Endothelial cell of umbilical vein (primary cell): Measurements from ENCODE around the gene PYGO2. TPM values are rescaled to one million over a fixed set of nuclear protein-coding genes. Genes with fewer than 3 reads are reported as not detected.

ENCODE experiments used
- BruUV-seq: library from RNA; stranded (reverse); fragments of 400-500 nt; replicated peaks from 2 replicates; lab custom pipeline; 2021; lab: Mats Ljungman, UMichigan
- CTCF ChIA-PET: fragments of 300-600, 350-600 bp; sonication (Branson Sonifier 250); formaldehyde crosslinking; loops from one replicate; lab custom pipeline; 2021; ENCODE audit warnings: antibody characterized with exemption, inconsistent platforms; lab: Charles Lee
- POLR2A ChIA-PET: fragments of 300-600, 350-600 bp; sonication (Branson Sonifier 250); formaldehyde crosslinking; loops from one replicate; lab custom pipeline; 2021; ENCODE audit warnings: antibody characterized with exemption, inconsistent platforms; lab: Charles Lee
- DNase-seq: peaks from one replicate; pipeline ENCODE4 v3.0.0-alpha.2; 2011; ENCODE audit warnings: low read depth, low spot score
- FAIRE-seq: peaks from 2 replicates; lab custom pipeline; 2011; peaks lifted over from hg19 to GRCh38; lab: Jason Lieb, UNC
- H2AFZ ChIP-seq: 2 replicates; pipeline ENCODE4 v1.6.0; 2012; ENCODE audit warnings: low read depth, low read length, control low read depth, inconsistent platforms
- H3K27ac ChIP-seq: 2 replicates; pipeline ENCODE4 v1.5.1; 2011; ENCODE audit warnings: low read depth, mild to moderate bottlenecking, control low read depth, low read length, moderate library complexity; ENCODE audit not compliant: insufficient read depth
- H3K27me3 ChIP-seq, 2 experiments: 2 replicates each; pipeline versions ENCODE4 v1.6.0 to v1.6.1; 2011; ENCODE audit warnings: low read length in 2 of 2, mixed read lengths in 1 of 2; ENCODE audit not compliant: control insufficient read depth in 2 of 2, insufficient read depth in 2 of 2
- H3K36me3 ChIP-seq, 2 experiments: 2 replicates in 1 of 2; 3 replicates in 1 of 2; pipeline ENCODE4 v1.5.1; 2011; ENCODE audit warnings: low read length in 2 of 2, mild to moderate bottlenecking in 1 of 2, moderate library complexity in 1 of 2; ENCODE audit not compliant: control insufficient read depth in 2 of 2, insufficient read depth in 2 of 2; ENCODE audit errors: extremely low read depth in 1 of 2
- H3K4me1 ChIP-seq: 3 replicates; pipeline ENCODE4 v1.5.1; 2011; ENCODE audit warnings: mild to moderate bottlenecking, low read length; ENCODE audit not compliant: control insufficient read depth, insufficient read depth; ENCODE audit errors: extremely low read depth
- H3K4me2 ChIP-seq: 2 replicates; pipeline ENCODE4 v1.6.1; 2011; ENCODE audit warnings: low read length, control low read depth, mixed read lengths; ENCODE audit not compliant: insufficient read depth
- H3K4me3 ChIP-seq, 3 experiments: fragments of 200-600 bp in 1 of 3; sonication (generic), shearing (Covaris generic) in 1 of 3; replicated peaks in 1 of 3; 2 replicates each; pipeline ENCODE4 v1.5.1; 2011 to 2016; ENCODE audit warnings: control low read depth in 3 of 3, low read length in 3 of 3, mild to moderate bottlenecking in 2 of 3, inconsistent platforms in 1 of 3, low read depth in 1 of 3, moderate library complexity in 1 of 3; ENCODE audit not compliant: insufficient read depth in 1 of 3
- H3K79me2 ChIP-seq: 2 replicates; pipeline ENCODE4 v1.6.0; 2012; ENCODE audit warnings: low read length, inconsistent platforms; ENCODE audit not compliant: control insufficient read depth, insufficient read depth
- H3K9ac ChIP-seq: replicated peaks from 2 replicates; pipeline ENCODE3; 2011; ENCODE audit warnings: low read length, control low read depth; ENCODE audit not compliant: insufficient read depth; ENCODE audit errors: extremely low read depth
- H3K9me1 ChIP-seq: replicated peaks from 3 replicates; pipeline ENCODE4 v1.6.0; 2011; ENCODE audit warnings: mild to moderate bottlenecking, low read length; ENCODE audit not compliant: control insufficient read depth, insufficient read depth; ENCODE audit errors: extremely low read depth
- H3K9me3 ChIP-seq: replicated peaks from 2 replicates; pipeline ENCODE4 v1.5.1; 2012; ENCODE audit warnings: low read length, inconsistent platforms; ENCODE audit not compliant: control insufficient read depth, insufficient read depth
- H4K20me1 ChIP-seq: replicated peaks from 2 replicates; pipeline ENCODE3; 2011; ENCODE audit warnings: mild to moderate bottlenecking, low read length; ENCODE audit not compliant: control insufficient read depth, insufficient read depth; ENCODE audit errors: extremely low read depth
- JUN ChIP-seq: IDR thresholded peaks from 2 replicates; pipeline ENCODE4 v1.6.1; 2011; ENCODE audit warnings: borderline replicate concordance, low read depth; ENCODE audit not compliant: insufficient read length, insufficient read depth
- dilution Hi-C: fragments of 300-500 bp; cut with MboI; formaldehyde crosslinking; loops from one replicate; pipeline ENCODE4 v1.15.0; 2019; ENCODE audit warnings: low sequenced_read_pairs; ENCODE audit not compliant: extremely low pct_ligation_motif_present
- intact Hi-C: fragments of 100-400 bp; cut with micrococcal nuclease; formaldehyde crosslinking; loops from one replicate; pipeline ENCODE4 v1.10.0; 2022
- polyA plus RNA-seq, 4 experiments: library from polyadenylated mRNA; depleted of rRNA in 3 of 4; stranded (reverse) in 3 of 4; unstranded in 1 of 4; fragments of >200 nt; gene quantifications; 2 replicates each; pipeline versions ENCODE4 v1.2.1 to v1.2.3, GENCODE V29; 2011 to 2012; ENCODE audit warnings: missing spikeins in 1 of 4
- total RNA-seq: library from RNA; stranded (reverse); gene quantifications from 2 replicates; pipeline ENCODE4 v1.2.3, GENCODE V29; 2021
- TF ChIP-seq, protein P1 (sequence below), 2 donors: IDR thresholded peaks; 1 replicate in 1 of 2; 2 replicates in 1 of 2; pipeline ENCODE4 v1.5.1; 2011; ENCODE audit warnings: low read length in 2 of 2, mild to moderate bottlenecking in 2 of 2, moderate library complexity in 2 of 2, control low read depth in 1 of 2, inconsistent platforms in 1 of 2, low read depth in 1 of 2; ENCODE audit not compliant: insufficient read depth in 1 of 2; ENCODE audit errors: extremely low read depth in 1 of 2

The PYGO2 gene
- total and polyA plus RNA-seq, 2 donors (not counting 3 experiments of a cell fraction or from before 2014, with no cell fraction given) = 19.3 to 21.5 TPM

DNA sequence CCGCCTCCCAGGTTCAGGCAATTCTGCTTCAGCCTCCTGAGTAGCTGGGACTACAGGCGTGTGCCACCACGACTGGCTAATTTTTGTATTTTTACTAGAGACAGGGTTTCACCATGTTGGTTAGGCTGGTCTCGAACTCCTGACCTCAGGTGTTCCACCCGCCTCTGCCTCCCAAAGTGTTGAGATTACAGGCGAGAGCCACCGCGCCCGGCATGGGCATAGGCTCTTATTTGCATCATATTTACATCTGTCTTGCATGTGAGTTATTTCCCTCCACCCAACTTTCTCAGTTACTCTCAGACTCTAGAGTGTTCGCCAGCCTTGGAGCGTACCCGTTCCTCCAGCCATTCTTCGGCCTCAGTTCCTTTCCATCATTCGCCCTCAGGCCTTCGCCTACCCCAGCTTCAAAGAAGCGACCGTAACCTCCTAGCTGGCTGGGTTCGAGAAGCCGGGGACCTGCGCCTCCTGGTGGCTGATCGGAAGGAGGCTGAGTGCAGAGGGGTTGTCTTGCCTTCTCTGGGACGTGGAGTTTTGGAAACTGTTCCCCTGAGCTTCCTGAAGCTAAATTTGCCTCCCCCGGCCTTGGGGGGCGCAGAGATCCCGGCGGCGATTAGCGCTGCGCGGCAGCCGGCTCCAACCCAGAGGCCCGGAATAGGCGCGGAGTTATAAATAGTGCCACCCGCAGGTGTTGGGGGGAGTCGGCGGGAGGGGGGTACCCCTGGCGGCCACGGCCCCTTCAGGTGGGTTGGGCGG lies 37.4 kb upstream of the PYGO2 start:
- no peaks in the 10 kb centered on the region for H3K36me3 ChIP-seq
- H4K20me1 ChIP-seq = no peaks in the 10 kb centered on the region
- peak overlapping the region in 1 of 3 experiments; percentile 29 for H3K4me3 ChIP-seq
- intact Hi-C loops = loop anchor here (1.0 to 5.0 kb wide), 2 partner anchors 38 to 332 kb away; partner anchors contain the start of gene PYGO2
- no peak overlapping the region for H3K4me2 ChIP-seq
- no TSS peak for BruUV-seq
- no peaks in the 10 kb centered on the region for H3K9me1 ChIP-seq
- POLR2A ChIA-PET = interaction anchor here (0.9 to 1.4 kb wide), 3 partner anchors 37 to 62 kb away, joined by 3 read pairs; partner anchors contain the start of genes PBXIP1 and PYGO2
- FAIRE-seq = peak; percentile 97
- peak; percentile 61 for DNase-seq
- H2AFZ ChIP-seq = peak overlapping the region; percentile 62
- no peaks in the 10 kb centered on the region for H3K9me3 ChIP-seq
- no peak overlapping the region for H3K27ac ChIP-seq
- H3K9ac ChIP-seq = no peak overlapping the region
- H3K4me1 ChIP-seq = peaks cover 13% of the 10 kb centered on the region
- no peak for TF ChIP-seq JUN
- TF ChIP-seq, protein P1, sequence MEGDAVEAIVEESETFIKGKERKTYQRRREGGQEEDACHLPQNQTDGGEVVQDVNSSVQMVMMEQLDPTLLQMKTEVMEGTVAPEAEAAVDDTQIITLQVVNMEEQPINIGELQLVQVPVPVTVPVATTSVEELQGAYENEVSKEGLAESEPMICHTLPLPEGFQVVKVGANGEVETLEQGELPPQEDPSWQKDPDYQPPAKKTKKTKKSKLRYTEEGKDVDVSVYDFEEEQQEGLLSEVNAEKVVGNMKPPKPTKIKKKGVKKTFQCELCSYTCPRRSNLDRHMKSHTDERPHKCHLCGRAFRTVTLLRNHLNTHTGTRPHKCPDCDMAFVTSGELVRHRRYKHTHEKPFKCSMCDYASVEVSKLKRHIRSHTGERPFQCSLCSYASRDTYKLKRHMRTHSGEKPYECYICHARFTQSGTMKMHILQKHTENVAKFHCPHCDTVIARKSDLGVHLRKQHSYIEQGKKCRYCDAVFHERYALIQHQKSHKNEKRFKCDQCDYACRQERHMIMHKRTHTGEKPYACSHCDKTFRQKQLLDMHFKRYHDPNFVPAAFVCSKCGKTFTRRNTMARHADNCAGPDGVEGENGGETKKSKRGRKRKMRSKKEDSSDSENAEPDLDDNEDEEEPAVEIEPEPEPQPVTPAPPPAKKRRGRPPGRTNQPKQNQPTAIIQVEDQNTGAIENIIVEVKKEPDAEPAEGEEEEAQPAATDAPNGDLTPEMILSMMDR (IDR thresholded peaks at IDR 0.05; ENCODE audit: extremely low read depth in 1 of 2, insufficient read depth in 1 of 2, low read depth in 1 of 2, low read length in 2 of 2) = peak; percentile 90 to 94
- H3K79me2 ChIP-seq = peaks cover 6% of the 10 kb centered on the region
- no peaks in the 10 kb centered on the region for H3K27me3 ChIP-seq
- CTCF ChIA-PET = interaction anchor here (0.8 to 6.5 kb wide), 21 partner anchors 9 to 439 kb away, joined by 3 to 87 read pairs (median 6); partner anchors contain the start of genes ADAM15, CKS1B, FLAD1 and PBXIP1
- dilution Hi-C loops = no loop called here
